LNCaP clone FGC (cell line): ENCODE results near the gene EID3.

Experiments
- DNase-seq: peaks from one replicate; pipeline ENCODE4 v3.0.0-alpha.2; 2011; ENCODE audit warnings: low read depth
- H3K4me3 ChIP-seq: 2 replicates; pipeline ENCODE4 v1.5.1; 2011; ENCODE audit warnings: mild to moderate bottlenecking, low read depth, low read length, control low read depth
- CTCF ChIP-seq: IDR thresholded peaks from 2 replicates; pipeline ENCODE4 v1.5.1; 2012; ENCODE audit warnings: mild to moderate bottlenecking; ENCODE audit not compliant: control insufficient read depth, insufficient read depth; ENCODE audit errors: extremely low read depth

The EID3 gene

DNA sequence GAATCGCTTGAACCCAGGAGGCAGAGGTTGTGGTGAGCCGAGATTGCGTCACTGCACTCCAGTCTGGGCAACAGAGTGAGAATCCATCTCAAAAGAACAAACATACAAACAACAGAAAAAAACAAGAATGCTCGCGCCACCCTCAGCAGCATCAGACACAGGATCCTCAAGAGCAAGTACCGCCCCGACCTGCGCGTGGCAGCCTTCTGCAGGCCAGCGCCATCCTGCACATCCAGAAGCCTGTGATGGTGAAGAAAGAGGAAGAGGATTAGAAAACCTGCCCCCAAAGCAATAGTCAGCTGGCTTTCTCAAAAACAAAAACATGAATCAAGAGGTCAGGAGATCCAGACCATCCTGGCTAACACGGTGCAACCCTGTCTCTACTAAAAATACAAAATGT is 30.0 kb upstream of the EID3 start:
- TF ChIP-seq CTCF: no peak
- DNase-seq: no peak
- H3K4me3 ChIP-seq: no peak overlapping the region

DNA sequence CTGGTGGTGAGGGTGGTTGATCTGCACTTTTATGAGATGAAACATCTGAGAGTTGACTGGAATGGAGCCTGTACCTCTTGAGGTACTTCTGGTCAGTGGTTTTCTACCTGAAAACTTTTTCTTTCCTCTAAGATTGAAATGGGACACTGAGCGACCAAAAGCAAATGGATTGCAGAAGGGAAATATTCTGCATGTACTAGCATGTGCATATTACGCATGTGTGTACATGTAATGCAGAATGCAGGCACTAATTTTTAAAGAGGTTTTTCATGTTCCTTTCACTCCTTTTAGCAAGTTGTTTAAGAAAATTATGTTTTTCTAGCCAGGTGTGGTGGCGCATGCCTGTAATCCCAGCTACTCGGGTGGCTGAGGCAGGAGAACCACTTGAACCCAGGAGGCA is 28.7 kb upstream of the EID3 start:
- H3K4me3 ChIP-seq: no peak overlapping the region

GRCh38 chr12:104275689-104276088 is 27.9 kb upstream of the EID3 start:
- TF ChIP-seq CTCF: no peak
- H3K4me3 ChIP-seq: no peak overlapping the region
- DNase-seq: no peak

More for the DNA sequence above, 28.7 kb upstream of the EID3 start:
- no peak for DNase-seq
- no peak for TF ChIP-seq CTCF

GRCh38 chr12:104276273-104277131 is 27.0 kb upstream of the EID3 start:
- TF ChIP-seq CTCF: no peak
- DNase-seq: no peak
- no peak overlapping the region for H3K4me3 ChIP-seq

- no peak for DNase-seq
- no peak overlapping the region for H3K4me3 ChIP-seq
- TF ChIP-seq CTCF: no peak
Observed at GRCh38 chr12:104279164-104279563, 24.4 kb upstream of the EID3 start.

DNA sequence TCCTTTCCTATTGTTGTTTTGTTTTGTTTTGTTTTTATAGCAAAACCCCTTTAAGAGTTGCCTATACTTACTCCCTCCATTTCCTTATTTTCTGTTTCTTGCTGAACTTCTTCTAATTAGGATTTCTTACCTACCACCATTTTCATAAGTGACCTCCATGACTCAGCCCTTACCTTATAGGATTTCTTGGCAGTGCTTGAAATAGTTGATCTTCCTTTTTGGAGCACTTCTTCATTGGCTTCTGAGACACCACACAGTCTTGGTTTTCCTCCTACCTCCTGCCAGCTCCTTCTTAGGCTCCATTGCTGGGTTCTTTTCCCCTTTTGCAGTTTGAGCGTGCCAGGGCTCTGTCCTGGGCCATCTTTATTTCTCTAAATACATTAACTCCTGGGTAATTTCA is 23.4 kb upstream of the EID3 start:
- TF ChIP-seq CTCF: no peak
- no peak for DNase-seq
- no peak overlapping the region for H3K4me3 ChIP-seq
